ENCODE results near the gene SLC25A10. TPM values are rescaled to one million over a fixed set of nuclear protein-coding genes. Genes with fewer than 3 reads are reported as not detected.

SLC25A10 gene
- polyA plus RNA-seq, 3 donors, result 1.8 to 2.3 (median 1.9) TPM

- Histone ChIP-seq H3K27me3 (ENCODE audit: control insufficient read depth in 2 of 2, insufficient read depth in 2 of 2, low read length in 2 of 2) (no peaks in the 10 kb centered on the region), H3K4me3 (replicated peaks in 1 of 3; ENCODE audit: low read depth in 2 of 3, low read length in 3 of 3) (no peak overlapping the region), H3K4me2 (replicated peaks; ENCODE audit: extremely low read depth, low read length, poor library complexity, severe bottlenecking) (no peak overlapping the region), H3K27ac (ENCODE audit: low read depth in 1 of 2, low read length in 2 of 2) (no peak overlapping the region), H3K79me2 (ENCODE audit: insufficient read depth, low read length) (peaks cover 40% of the 10 kb centered on the region), H3K9ac (ENCODE audit: insufficient read depth, low read length, poor library complexity, severe bottlenecking) (no peak overlapping the region), H4K20me1 (ENCODE audit: insufficient read depth, low read length) (peaks cover 96% of the 10 kb centered on the region), H3K9me3 (replicated peaks in 1 of 2; ENCODE audit: control insufficient read depth in 1 of 2, insufficient read depth in 1 of 2, low read length in 2 of 2) (no peaks in the 10 kb centered on the region), H2AFZ (ENCODE audit: insufficient read depth, low read depth, low read length, poor library complexity, severe bottlenecking) (no peak overlapping the region), H3K4me1 (ENCODE audit: control insufficient read depth in 1 of 2, insufficient read depth in 2 of 2, low read length in 2 of 2) (no peaks in the 10 kb centered on the region), H3K36me3 (replicated peaks in 1 of 2; ENCODE audit: control insufficient read depth in 1 of 2, insufficient read depth in 2 of 2, low read length in 2 of 2) (peaks cover 91 to 100% of the 10 kb centered on the region in 2 donors)
- DNase-seq, result no peak
- intact Hi-C loops (cut with micrococcal nuclease), result no loop called here
- H3K4me3 Mint-ChIP-seq, result no peak overlapping the region
- H3K4me1 Mint-ChIP-seq, result no peaks in the 10 kb centered on the region
- TF ChIP-seq CTCF (IDR thresholded peaks at IDR 0.05), result no peak
- H3K27ac Mint-ChIP-seq, result no peak overlapping the region
- H3K36me3 Mint-ChIP-seq, result peaks cover 65 to 99% of the 10 kb centered on the region in 2 donors
- peaks cover 0 to 2% (median 0%) of the 10 kb centered on the region in 7 donors for H3K9me3 Mint-ChIP-seq
- 99% methylated on average over 13 of the region's 19 CpGs for WGBS (ENCODE audit: insufficient coverage)
- peaks cover 0 to 1% (median 0%) of the 10 kb centered on the region in 3 donors for H3K27me3 Mint-ChIP-seq (ENCODE audit: low read depth in 3 of 3)
These were observed 17.3 kb upstream of the SLC25A10 start for GRCh38 chr17:81694810-81695209.

GRCh38 chr17:81695211-81695610 is 16.9 kb upstream of the SLC25A10 start:
- H3K36me3 Mint-ChIP-seq, result peaks cover 62 to 99% of the 10 kb centered on the region in 2 donors
- no peaks in the 10 kb centered on the region for H3K4me1 Mint-ChIP-seq
- H3K4me2 ChIP-seq (replicated peaks; ENCODE audit: extremely low read depth, low read length, poor library complexity, severe bottlenecking), result no peak overlapping the region
- peaks cover 93% of the 10 kb centered on the region for H4K20me1 ChIP-seq (ENCODE audit: insufficient read depth, low read length)
- peaks cover 0 to 2% (median 0%) of the 10 kb centered on the region in 7 donors for H3K9me3 Mint-ChIP-seq
- 96% methylated on average over 3 of the region's 6 CpGs for WGBS (ENCODE audit: insufficient coverage)
- no peak overlapping the region for H3K4me3 ChIP-seq (replicated peaks in 1 of 3; ENCODE audit: low read depth in 2 of 3, low read length in 3 of 3)
- H3K9ac ChIP-seq (ENCODE audit: insufficient read depth, low read length, poor library complexity, severe bottlenecking), result no peak overlapping the region
- DNase-seq, result no peak
- H3K4me3 Mint-ChIP-seq, result no peak overlapping the region
- intact Hi-C loops (cut with micrococcal nuclease), result no loop called here
- no peaks in the 10 kb centered on the region for H3K9me3 ChIP-seq (replicated peaks in 1 of 2; ENCODE audit: control insufficient read depth in 1 of 2, insufficient read depth in 1 of 2, low read length in 2 of 2)
- H3K27ac Mint-ChIP-seq, result peak overlapping the region in 1 of 7 donors; percentile 36
- H3K27ac ChIP-seq (ENCODE audit: low read depth in 1 of 2, low read length in 2 of 2), result no peak overlapping the region
- TF ChIP-seq CTCF (IDR thresholded peaks at IDR 0.05), result no peak
- peaks cover 38% of the 10 kb centered on the region for H3K79me2 ChIP-seq (ENCODE audit: insufficient read depth, low read length)
- H2AFZ ChIP-seq (ENCODE audit: insufficient read depth, low read depth, low read length, poor library complexity, severe bottlenecking), result no peak overlapping the region
- no peaks in the 10 kb centered on the region for H3K4me1 ChIP-seq (ENCODE audit: control insufficient read depth in 1 of 2, insufficient read depth in 2 of 2, low read length in 2 of 2)
- H3K27me3 Mint-ChIP-seq (ENCODE audit: low read depth in 3 of 3), result peaks cover 0 to 1% (median 0%) of the 10 kb centered on the region in 3 donors
- H3K27me3 ChIP-seq (ENCODE audit: control insufficient read depth in 2 of 2, insufficient read depth in 2 of 2, low read length in 2 of 2), result no peaks in the 10 kb centered on the region
- peaks cover 87 to 98% of the 10 kb centered on the region in 2 donors for H3K36me3 ChIP-seq (replicated peaks in 1 of 2; ENCODE audit: control insufficient read depth in 1 of 2, insufficient read depth in 2 of 2, low read length in 2 of 2)

Data from CD14-positive monocyte (primary cell).